Left forelimb (tissue), 1 donor: ENCODE data around the gene ENTPD1.

ENCODE experiments used
- DNase-seq: peaks from one replicate; pipeline ENCODE4 v3.0.0-alpha.2; 2018; ENCODE audit warnings: low spot score

Gene ENTPD1

GRCh38 chr10:95832216-95833041, 76.5 kb downstream of the ENTPD1 start:
- DNase-seq: no peak

GRCh38 chr10:95833042-95833610, 77.2 kb downstream of the ENTPD1 start:
- DNase-seq: no peak

- DNase-seq: no peak
Measured at GRCh38 chr10:95834406-95834805, 78.4 kb downstream of the ENTPD1 start.

GRCh38 chr10:95835149-95835860, 79.3 kb downstream of the ENTPD1 start:
- no peak for DNase-seq

GRCh38 chr10:95835911-95836310, 79.9 kb downstream of the ENTPD1 start:
- no peak for DNase-seq

GRCh38 chr10:95836610-95837355, 80.8 kb downstream of the ENTPD1 start:
- DNase-seq: no peak

- DNase-seq: no peak
Measured at GRCh38 chr10:95837356-95837776, 81.4 kb downstream of the ENTPD1 start.

GRCh38 chr10:95837783-95838182, 81.8 kb downstream of the ENTPD1 start:
- no peak for DNase-seq

GRCh38 chr10:95840121-95840520, 84.2 kb downstream of the ENTPD1 start:
- no peak for DNase-seq

GRCh38 chr10:95840681-95841080, 84.7 kb downstream of the ENTPD1 start:
- DNase-seq: no peak

- DNase-seq: no peak
Measured at GRCh38 chr10:95841661-95842498, 85.9 kb downstream of the ENTPD1 start.

GRCh38 chr10:95845411-95845810, 89.4 kb downstream of the ENTPD1 start:
- no peak for DNase-seq

GRCh38 chr10:95847007-95847406, 91.0 kb downstream of the ENTPD1 start:
- no peak for DNase-seq

GRCh38 chr10:95848841-95849240, 92.9 kb downstream of the ENTPD1 start:
- no peak for DNase-seq

- DNase-seq: no peak
Measured at GRCh38 chr10:95850791-95851190, 94.8 kb downstream of the ENTPD1 start.

GRCh38 chr10:95860166-95860940, 104.4 kb downstream of the ENTPD1 start:
- DNase-seq: no peak

GRCh38 chr10:95861386-95861785, 105.4 kb downstream of the ENTPD1 start:
- no peak for DNase-seq

- DNase-seq: no peak
Measured at GRCh38 chr10:95864906-95865813, 109.2 kb downstream of the ENTPD1 start.

- DNase-seq: no peak
Measured at GRCh38 chr10:95865814-95866466, 110.0 kb downstream of the ENTPD1 start.
